Neural progenitor cell (in vitro differentiated cells): ENCODE data around the gene ESYT3.

Experiments
- CTCF ChIP-seq: fragments of 200-600 bp; sonication (generic); IDR thresholded peaks from 2 replicates; pipeline ENCODE4 v1.5.1; 2017; ENCODE audit warnings: antibody characterized with exemption, mild to moderate bottlenecking
- EZH2 ChIP-seq: fragments of 200-600 bp; sonication (generic); IDR thresholded peaks from 2 replicates; pipeline ENCODE4 v1.6.1; 2017; ENCODE audit warnings: antibody characterized with exemption, mild to moderate bottlenecking, moderate library complexity
- EZH2phosphoT487 ChIP-seq: fragments of 200-600 bp; sonication (generic); IDR thresholded peaks from 2 replicates; pipeline ENCODE4 v1.6.1; 2017; ENCODE audit warnings: antibody characterized with exemption

- no peak for TF ChIP-seq CTCF
- no peak for TF ChIP-seq EZH2
- no peak for TF ChIP-seq EZH2phosphoT487
Observed at GRCh38 chr3:138455801-138456716, 21.6 kb downstream of the ESYT3 start.
